ENCODE measurements around the gene OR7A5.
"Not testable (repeated sequence)": the region's sequence is repeated elsewhere in the genome, so short reads cannot be mapped to it uniquely, and the experiment has no call there.

The OR7A5 gene

GRCh38 chr19:14783410-14783998 lies 51.5 kb downstream of the OR7A5 start:
- not testable (repeated sequence) for DNase-seq

DNA sequence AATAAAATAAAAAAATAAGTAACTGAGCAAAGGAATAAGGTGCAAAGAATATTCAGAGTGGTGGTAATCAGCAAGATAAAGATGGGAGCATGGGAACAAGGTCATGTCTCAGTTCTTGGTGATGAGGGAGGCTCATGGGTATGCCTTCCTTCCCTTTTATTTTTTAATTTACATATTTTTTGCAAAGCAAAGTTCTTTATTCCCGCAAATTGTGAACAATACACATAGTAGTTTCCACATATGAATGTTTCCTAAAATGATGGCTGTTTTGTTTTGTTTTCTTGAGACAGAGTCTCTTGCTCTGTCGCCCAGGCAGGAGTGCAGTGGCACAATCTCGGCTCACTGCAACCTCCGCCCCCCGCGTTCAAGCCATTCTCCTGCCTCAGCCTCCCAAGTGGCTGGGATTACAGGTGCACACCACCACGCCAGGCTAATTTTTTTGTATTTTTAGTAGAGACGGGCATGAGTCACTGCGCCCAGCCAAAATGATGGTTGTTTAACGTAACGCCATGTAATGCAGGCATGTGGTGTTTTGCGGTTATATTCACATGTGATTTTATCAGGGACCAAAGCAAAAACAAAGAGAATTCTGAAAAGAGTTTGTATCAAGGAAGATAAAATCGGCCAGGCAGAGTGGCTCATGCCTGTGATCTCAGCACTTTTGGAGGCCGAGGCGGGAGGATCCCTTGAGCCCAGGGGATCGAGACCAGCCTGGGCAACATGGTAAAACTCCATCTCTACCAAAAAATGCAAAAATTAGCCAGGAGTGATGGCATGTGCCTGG lies 52.2 kb downstream of the OR7A5 start:
- no peak for DNase-seq

DNA sequence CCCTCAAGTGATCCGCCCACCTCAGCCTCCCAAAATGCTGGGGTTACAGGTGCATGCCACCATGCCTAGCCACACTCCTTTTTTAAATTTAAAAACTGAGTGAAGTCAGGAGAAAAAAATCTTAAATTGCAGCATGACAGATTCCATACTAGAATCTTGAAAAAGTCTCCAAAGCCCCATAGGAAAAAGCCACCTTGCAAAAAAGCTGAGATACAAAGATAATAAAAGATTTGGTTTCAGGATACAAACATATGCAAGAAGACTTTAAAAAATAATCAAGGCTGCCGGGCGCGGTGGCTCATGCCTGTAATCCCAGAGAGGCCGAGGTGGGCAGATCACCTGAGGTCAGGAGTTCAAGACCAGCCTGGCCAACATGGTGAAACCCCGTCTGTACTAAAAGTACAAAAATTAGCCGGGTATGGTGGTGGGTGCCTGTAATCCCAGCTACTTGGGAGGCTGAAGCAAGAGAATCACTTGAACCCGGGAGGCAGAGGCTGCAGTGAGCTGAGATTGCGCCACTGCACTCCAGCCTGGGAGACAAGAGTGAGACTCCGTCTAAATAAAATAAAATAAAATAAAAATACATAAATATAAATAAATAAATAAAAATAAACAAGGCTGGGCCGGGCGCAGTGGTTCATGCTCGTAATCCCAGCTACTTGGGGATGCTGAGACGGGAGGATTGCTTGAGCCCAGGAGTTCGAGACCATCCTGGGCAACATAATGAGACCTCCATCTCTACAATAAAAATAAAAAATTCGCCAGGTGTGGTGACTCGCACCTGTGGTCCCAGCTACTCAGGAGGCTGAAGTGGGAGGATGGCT lies 53.1 kb downstream of the OR7A5 start:
- DNase-seq: not testable (repeated sequence)

- not testable (repeated sequence) for DNase-seq
These were observed 54.3 kb downstream of the OR7A5 start for GRCh38 chr19:14780622-14781225.

- no peak for DNase-seq
These were observed 55.8 kb downstream of the OR7A5 start for GRCh38 chr19:14779151-14779550.

- DNase-seq: not testable (repeated sequence)
These were observed 56.7 kb downstream of the OR7A5 start, which contains the start of gene ADGRE2 for GRCh38 chr19:14778110-14778845. Gene ADGRE2 (minus strand): TSS chr19:14778560. CDS start chr19:14776756, 1,804 bp downstream.

DNA sequence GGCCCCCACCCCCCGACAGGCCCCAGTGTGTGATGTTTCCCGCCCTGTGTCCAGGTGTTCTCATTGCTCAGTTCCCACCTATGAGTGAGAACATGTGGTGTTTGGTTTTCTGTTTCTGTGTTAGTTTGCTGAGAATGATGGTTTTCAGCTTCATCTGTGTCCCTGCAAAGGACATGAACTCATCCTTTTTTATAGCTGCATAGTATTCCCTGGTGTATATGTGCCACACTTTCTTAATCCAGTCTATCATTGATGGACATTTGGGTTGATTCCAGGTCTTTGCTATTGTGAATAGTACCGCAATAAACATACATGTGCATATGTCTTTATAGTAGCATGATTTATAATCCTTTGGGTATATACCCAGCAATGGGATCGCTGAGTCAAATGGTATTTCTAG lies 57.3 kb downstream of the OR7A5 start:
- not testable (repeated sequence) for DNase-seq
